Activated T-helper 2 cell treated with anti-CD3 and anti-CD28 coated beads, Interferon-gamma antibody, Interleukin-2, Interleukin-4, amounts not matched to agents 10 μg/mL and 5 μg/mL and 100 μg/mL, durations not matched to agents 14 hours and 24 hours and 36 hours (primary cell): ENCODE results near the gene GALNT11. TPM values are rescaled to one million over a fixed set of nuclear protein-coding genes. Genes with fewer than 3 reads are reported as not detected.
A peak's percentile ranks its signal among the peaks of the same experiment; 100 is the strongest.

ENCODE experiments used
- DNase-seq: peaks from one replicate; pipeline ENCODE4 v3.0.0; 2021; ENCODE audit warnings: low spot score
- H3K27ac Mint-ChIP-seq: one replicate; pipeline ENCODE4 v1.8.0; 2021; ENCODE audit warnings: mixed read lengths
- H3K27me3 Mint-ChIP-seq: one replicate; pipeline ENCODE4 v1.8.0; 2021; ENCODE audit warnings: low read depth, mixed read lengths
- H3K36me3 Mint-ChIP-seq: one replicate; pipeline ENCODE4 v1.8.0; 2021; ENCODE audit warnings: low read depth, mixed read lengths
- H3K4me1 Mint-ChIP-seq: one replicate; pipeline ENCODE4 v1.8.0; 2021; ENCODE audit warnings: low read depth, mixed read lengths
- H3K4me3 Mint-ChIP-seq: one replicate; pipeline ENCODE4 v1.8.0; 2021; ENCODE audit warnings: low read depth, mild to moderate bottlenecking, moderate library complexity, mixed read lengths
- H3K9me3 Mint-ChIP-seq: one replicate; pipeline ENCODE4 v1.8.0; 2021; ENCODE audit warnings: mixed read lengths
- intact Hi-C: fragments of 100-400 bp; cut with micrococcal nuclease; formaldehyde crosslinking; loops from one replicate; pipeline ENCODE4 v1.15.1; 2023
- total RNA-seq: library from RNA; stranded (reverse); gene quantifications from 2 replicates; pipeline ENCODE4 v1.2.3, GENCODE V29; 2022

The GALNT11 gene
- total RNA-seq, 1 donor from 2014 or later = 22.8 TPM

DNA sequence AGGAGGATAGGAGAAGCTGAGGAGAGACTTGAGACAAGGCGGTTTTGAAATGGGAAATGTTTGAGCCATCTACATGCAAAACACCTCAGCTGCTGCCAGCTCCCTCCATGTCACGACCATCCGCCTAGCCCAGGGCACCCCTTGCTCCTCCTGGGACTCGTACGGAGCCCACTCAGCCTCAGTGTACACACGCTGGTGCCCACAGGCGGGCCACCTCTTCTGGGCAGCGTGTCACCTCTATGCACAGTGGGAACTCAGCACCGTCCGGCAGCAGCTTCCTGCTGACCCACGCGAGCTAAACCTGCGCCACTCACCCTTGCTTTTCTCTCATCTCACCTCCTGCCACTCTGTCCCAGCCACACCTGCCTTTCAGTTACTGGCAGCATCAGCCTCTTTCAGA lies 108.3 kb downstream of the GALNT11 start:
- no peak overlapping the region for H3K27ac Mint-ChIP-seq
- no peaks in the 10 kb centered on the region for H3K27me3 Mint-ChIP-seq
- intact Hi-C loops = no loop called here
- H3K4me3 Mint-ChIP-seq = no peak overlapping the region
- no peaks in the 10 kb centered on the region for H3K9me3 Mint-ChIP-seq
- H3K36me3 Mint-ChIP-seq = peaks cover 26% of the 10 kb centered on the region
- DNase-seq = no peak
- no peaks in the 10 kb centered on the region for H3K4me1 Mint-ChIP-seq

DNA sequence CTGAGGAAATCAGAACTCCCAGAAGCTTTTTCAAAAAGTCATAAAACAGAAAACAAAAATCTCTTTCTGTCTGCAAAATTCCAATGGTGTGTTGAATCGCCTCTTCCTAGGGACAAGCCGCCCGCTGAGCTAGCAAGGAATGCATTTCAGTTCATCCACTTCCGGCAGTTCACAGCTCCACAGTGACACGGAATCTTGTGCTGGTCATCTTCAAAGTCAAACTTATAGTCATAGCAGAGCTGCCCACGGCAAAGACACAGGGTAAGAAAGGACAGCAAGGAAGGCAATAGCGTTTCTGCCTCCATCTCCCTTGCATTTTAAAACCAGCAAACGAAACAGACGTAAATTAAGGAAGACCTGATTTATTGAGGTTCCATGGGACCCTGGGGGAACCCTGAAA lies 111.2 kb downstream of the GALNT11 start:
- no peaks in the 10 kb centered on the region for H3K4me1 Mint-ChIP-seq
- DNase-seq = no peak
- no peak overlapping the region for H3K27ac Mint-ChIP-seq
- H3K27me3 Mint-ChIP-seq = no peaks in the 10 kb centered on the region
- intact Hi-C loops = no loop called here
- no peaks in the 10 kb centered on the region for H3K9me3 Mint-ChIP-seq
- H3K36me3 Mint-ChIP-seq = peaks cover 47% of the 10 kb centered on the region
- no peak overlapping the region for H3K4me3 Mint-ChIP-seq

DNA sequence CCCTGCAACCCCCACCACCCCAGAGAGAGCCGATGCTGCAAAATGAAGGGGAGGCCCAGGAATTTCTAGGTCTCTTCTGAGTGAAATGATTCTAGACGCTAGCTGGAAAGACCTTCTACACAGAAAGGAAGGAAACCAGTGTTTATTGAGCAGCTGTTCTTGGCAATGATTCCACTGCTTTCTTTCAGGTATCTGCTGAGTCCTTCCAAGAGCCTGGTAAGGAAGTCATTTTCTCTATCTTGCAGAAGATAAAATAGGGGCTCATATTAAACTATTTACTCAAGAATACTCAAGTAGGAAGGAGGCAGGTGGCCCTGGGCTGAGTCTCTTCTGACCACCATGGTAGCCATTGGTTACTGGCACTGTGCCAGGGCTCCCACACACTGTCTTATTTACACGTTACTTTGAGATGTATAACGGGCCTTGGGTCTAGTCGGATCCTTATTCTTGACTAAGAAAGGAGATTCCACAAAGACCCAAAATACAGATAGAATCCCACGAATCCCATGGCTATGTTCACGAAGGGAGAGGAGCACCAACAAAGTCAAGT lies 112.1 kb downstream of the GALNT11 start:
- Mint-ChIP-seq H3K4me1 (peaks cover 4% of the 10 kb centered on the region), H3K36me3 (peaks cover 49% of the 10 kb centered on the region), H3K27ac (no peak overlapping the region), H3K4me3 (no peak overlapping the region), H3K9me3 (no peaks in the 10 kb centered on the region), H3K27me3 (no peaks in the 10 kb centered on the region)
- DNase-seq = no peak
- intact Hi-C loops = no loop called here

DNA sequence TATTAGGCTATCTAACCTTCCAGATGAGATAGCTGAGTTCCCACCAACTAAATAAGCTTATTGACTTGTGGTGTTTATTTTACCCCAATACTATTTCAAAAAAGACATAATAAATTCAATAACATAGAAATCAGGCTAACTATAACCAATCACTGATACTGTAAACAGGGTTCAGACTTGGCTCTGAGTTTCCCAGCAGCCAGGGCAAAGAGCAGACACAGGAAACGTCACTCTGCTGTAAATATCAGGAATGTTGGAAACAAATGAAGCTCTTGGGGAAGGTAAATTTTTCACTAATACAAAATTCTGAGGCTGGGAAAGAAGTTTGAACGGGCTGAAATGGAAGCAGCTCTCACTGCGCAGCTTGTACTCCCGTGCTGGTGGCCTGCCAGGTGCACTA lies 114.6 kb downstream of the GALNT11 start:
- no peak for DNase-seq
- intact Hi-C loops = loop anchor here (10.0 kb wide), 3 partner anchors 115 to 295 kb away; partner anchors contain the start of genes GALNT11 and KMT2C
- Mint-ChIP-seq H3K27me3 (no peaks in the 10 kb centered on the region), H3K9me3 (no peaks in the 10 kb centered on the region), H3K4me3 (no peak overlapping the region), H3K36me3 (peaks cover 63% of the 10 kb centered on the region), H3K27ac (no peak overlapping the region), H3K4me1 (peaks cover 29% of the 10 kb centered on the region)

DNA sequence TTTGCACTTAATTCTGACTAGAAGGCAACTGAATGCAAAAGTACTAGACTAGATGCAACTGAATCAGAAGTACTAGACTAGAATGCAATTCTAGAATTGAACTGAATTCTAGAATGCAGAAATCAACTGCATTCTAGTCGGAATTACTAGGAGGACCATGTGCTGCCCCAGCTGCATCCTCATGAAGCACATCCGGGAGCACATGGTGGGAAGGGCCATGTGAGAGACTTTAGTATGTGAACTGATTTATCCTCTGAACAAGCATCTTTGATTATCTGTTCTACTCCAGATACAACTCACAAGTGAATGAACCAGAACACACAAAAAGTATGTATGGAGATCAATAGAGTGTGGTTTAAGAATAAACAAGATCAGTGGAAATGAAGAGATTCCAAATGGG lies 115.1 kb downstream of the GALNT11 start:
- Mint-ChIP-seq H3K4me3 (no peak overlapping the region), H3K9me3 (no peaks in the 10 kb centered on the region), H3K4me1 (peaks cover 34% of the 10 kb centered on the region), H3K36me3 (peaks cover 68% of the 10 kb centered on the region), H3K27ac (no peak overlapping the region), H3K27me3 (no peaks in the 10 kb centered on the region)
- intact Hi-C loops = loop anchor here (10.0 kb wide), 3 partner anchors 116 to 294 kb away; partner anchors contain the start of genes GALNT11 and KMT2C
- DNase-seq = no peak

DNA sequence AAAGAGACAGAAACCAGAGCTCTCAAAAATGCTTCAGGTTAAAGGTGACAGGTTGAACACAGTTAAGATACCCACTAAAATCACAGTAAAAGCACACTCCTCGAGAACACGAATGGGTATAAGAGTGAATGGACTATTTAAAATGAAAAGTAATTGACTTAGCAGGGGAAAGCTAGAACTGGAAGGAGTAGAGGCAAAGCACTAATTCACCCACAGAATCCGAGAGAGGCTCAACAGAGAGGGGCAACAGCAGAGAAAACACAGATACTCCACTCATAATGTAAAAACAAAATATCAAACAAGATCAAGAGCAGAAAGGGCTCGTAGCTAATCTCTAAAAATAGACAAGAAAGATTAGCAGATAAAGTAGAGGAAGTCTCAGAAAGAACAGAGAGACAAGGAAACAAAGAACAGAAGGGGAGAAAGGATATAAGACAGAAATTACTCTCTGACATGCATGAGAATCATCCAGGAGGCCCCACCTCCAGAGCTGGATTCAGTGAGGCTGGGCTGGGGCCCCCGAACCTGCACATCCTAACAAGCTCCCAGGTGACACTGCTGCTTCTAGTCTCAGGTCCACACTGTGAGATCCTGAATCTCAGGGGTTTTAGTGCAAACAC lies 117.6 kb downstream of the GALNT11 start:
- Mint-ChIP-seq H3K27me3 (no peaks in the 10 kb centered on the region), H3K36me3 (peaks cover 77% of the 10 kb centered on the region), H3K4me3 (peak overlapping the region; percentile 36), H3K4me1 (peaks cover 43% of the 10 kb centered on the region), H3K27ac (peak overlapping the region; percentile 80), H3K9me3 (no peaks in the 10 kb centered on the region)
- no peak for DNase-seq
- intact Hi-C loops = loop anchor here (10.0 kb wide), 3 partner anchors 118 to 292 kb away; partner anchors contain the start of genes GALNT11 and KMT2C

DNA sequence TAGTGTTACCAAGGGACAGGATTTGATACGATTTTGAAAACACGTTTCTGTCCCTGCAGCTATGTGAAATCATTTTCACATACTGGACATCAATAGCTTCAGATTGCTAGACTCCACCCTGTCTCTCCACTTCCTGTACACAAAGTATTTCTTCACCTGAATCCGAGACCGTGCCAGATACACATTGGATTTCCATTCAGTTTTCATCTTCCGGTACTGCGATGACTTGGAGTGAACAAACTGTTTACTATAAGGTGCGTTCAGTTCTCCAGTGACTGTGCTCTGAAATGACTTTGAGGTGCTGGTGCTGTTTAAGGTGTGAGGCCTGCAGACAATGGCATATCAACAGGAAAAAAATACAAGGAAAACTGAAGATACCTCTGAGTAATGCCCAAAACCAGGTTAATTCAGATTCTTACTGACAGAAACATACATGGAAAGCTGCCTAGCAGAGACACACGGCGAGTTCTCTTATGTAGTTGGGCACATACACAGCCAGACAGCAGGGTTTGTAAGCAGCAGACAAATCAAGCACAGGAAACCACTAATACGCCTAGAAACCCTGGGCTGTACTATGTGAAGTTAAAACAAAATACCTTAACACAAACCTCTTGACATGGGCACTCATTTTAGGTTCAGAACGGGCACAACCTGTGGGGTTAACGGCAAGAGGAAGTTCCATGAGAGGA lies 119.2 kb downstream of the GALNT11 start:
- Mint-ChIP-seq H3K36me3 (peaks cover 78% of the 10 kb centered on the region), H3K9me3 (no peaks in the 10 kb centered on the region), H3K27ac (peak overlapping the region; percentile 89), H3K4me1 (peaks cover 43% of the 10 kb centered on the region), H3K27me3 (no peaks in the 10 kb centered on the region), H3K4me3 (peak overlapping the region; percentile 14)
- intact Hi-C loops = loop anchor here (10.0 kb wide), 3 partner anchors 120 to 290 kb away; partner anchors contain the start of genes GALNT11 and KMT2C
- DNase-seq = no peak

DNA sequence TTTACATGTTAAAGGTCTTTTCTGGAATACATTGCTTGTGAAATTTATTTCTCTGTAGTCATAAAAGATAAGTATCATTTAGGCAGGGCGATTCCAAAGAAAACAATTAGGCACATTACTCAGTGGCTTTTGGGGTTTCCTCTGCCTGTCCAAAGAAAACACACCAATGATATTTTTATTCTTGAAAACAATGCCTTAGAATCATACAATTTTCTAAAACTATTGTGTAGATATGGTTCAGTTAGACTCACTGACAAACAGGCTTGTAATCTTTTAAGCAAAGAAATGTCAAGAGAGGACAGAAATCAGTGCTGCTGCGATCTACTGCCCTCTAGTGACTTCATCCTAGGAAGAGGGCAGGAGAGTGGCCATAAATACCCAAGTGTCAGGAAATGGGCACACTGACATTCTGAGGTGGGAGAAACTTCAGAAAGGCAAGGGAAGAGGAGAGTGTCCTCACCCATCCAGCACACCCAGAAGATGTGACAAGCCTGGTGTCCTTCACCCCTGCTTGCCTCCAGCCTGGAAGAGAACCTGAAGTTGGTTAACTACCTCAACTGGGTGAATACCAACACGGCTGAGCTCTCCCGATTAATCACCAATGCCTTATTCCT lies 120.5 kb downstream of the GALNT11 start:
- no peaks in the 10 kb centered on the region for H3K9me3 Mint-ChIP-seq
- peaks cover 74% of the 10 kb centered on the region for H3K36me3 Mint-ChIP-seq
- no peaks in the 10 kb centered on the region for H3K27me3 Mint-ChIP-seq
- intact Hi-C loops = loop anchor here (10.0 kb wide), 3 partner anchors 121 to 289 kb away; partner anchors contain the start of genes GALNT11 and KMT2C
- peak overlapping the region; percentile 89 for H3K27ac Mint-ChIP-seq
- peak overlapping the region; percentile 17 for H3K4me3 Mint-ChIP-seq
- H3K4me1 Mint-ChIP-seq = peaks cover 43% of the 10 kb centered on the region
- no peak for DNase-seq

DNA sequence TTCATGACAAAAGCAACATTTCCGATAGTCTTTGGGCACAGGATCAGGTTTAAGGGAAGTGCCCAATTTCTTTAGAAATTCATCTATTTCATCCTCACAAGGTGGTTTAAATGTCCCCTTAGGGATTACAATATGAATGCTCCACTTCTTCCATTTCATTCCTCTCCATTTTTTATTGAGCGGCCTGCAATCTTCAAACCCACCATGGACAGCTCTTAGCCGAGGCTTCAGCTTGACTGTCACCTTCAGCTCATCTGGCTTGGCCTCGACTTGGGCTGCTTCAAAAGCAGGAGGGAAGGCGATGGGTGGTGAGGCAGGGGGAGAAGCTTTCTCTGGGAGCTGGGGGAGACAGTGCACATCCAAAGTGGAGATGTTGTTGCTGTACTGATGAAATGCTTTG lies 123.2 kb downstream of the GALNT11 start:
- H3K4me1 Mint-ChIP-seq = peaks cover 28% of the 10 kb centered on the region
- DNase-seq = no peak
- intact Hi-C loops = loop anchor here (10.0 kb wide), 3 partner anchors 124 to 286 kb away; partner anchors contain the start of genes GALNT11 and KMT2C
- no peak overlapping the region for H3K27ac Mint-ChIP-seq
- H3K9me3 Mint-ChIP-seq = no peaks in the 10 kb centered on the region
- H3K36me3 Mint-ChIP-seq = peaks cover 70% of the 10 kb centered on the region
- H3K27me3 Mint-ChIP-seq = no peaks in the 10 kb centered on the region
- no peak overlapping the region for H3K4me3 Mint-ChIP-seq

DNA sequence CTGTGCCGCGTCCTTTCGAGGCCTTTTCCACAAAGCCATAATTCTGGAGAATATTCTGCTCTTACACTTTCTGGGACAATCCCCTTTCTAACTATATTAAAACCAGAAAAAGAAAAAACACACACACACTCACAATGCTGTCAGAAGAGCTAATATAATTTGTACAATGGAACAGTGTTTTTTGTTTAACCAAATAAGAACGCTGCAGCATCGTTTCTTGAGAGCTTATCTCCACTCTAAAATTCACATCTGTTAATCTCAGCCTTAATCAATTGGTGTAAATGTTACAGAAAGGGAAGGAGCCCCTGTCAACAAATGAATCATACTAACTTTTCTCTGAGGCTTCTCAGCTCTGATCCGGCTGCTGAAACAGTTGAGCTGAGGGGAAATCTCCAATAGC lies 123.9 kb downstream of the GALNT11 start:
- peaks cover 70% of the 10 kb centered on the region for H3K36me3 Mint-ChIP-seq
- H3K27me3 Mint-ChIP-seq = no peaks in the 10 kb centered on the region
- H3K27ac Mint-ChIP-seq = peak overlapping the region; percentile 11
- no peaks in the 10 kb centered on the region for H3K9me3 Mint-ChIP-seq
- no peak overlapping the region for H3K4me3 Mint-ChIP-seq
- intact Hi-C loops = loop anchor here (10.0 kb wide), 3 partner anchors 125 to 285 kb away; partner anchors contain the start of genes GALNT11 and KMT2C
- H3K4me1 Mint-ChIP-seq = peaks cover 22% of the 10 kb centered on the region
- DNase-seq = no peak

DNA sequence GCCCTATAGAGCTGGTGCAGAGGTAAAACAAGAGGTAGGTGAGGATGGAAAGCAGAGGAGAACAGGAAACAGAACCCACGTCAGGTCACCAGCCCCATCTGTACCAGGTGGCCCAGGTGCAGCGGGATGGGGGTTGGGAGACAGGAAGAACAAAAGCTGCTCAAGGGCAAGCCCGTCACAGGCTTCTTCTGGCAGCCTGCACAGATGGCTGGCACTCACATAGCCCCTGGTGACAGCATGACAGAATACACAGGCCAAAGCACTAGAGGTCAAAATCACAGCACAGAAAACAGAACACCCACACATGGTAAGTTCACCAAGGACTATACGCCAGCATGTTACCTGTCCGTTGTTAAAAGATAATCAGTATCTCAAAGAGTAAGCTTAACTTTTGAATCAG lies 126.8 kb downstream of the GALNT11 start:
- Mint-ChIP-seq H3K4me3 (no peak overlapping the region), H3K4me1 (no peaks in the 10 kb centered on the region), H3K36me3 (peaks cover 71% of the 10 kb centered on the region), H3K9me3 (no peaks in the 10 kb centered on the region), H3K27ac (no peak overlapping the region), H3K27me3 (no peaks in the 10 kb centered on the region)
- DNase-seq = no peak
- intact Hi-C loops = no loop called here

DNA sequence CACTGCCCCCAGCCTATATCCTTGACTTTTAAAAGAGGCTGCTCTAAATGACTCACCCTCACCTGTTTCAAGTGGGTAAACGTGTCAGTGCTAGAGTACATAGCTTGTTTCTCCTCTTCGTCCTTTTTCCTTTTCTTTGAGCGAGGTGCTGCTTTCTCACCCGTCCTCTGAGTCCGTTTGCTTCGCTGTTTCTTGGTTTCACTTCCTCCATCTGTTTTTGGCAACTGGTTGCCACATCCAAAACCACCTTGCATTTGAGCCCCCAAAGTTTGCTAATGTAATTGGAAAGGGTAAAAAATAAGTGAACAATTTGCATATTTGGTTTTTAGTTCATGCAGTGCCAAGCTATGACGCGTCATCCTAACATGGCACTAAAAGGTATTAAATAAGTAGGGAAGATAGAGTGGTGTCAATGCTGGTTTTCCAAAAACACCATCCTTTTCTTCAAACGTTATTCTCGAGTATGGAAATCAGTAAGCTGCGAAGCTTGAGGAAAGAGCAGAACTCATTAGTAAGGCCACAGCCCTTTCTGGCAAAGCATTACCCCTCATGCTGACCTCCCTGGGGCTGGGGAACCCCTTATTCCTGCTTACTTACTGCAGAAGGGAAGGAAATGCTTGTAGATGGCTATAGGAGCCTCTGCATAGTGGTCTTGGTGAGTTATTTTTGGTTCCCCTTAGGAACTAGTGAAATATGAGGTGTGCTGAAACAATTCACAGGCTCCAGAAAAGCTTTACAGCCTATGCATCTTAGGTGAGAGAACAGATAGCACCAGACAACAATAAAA lies 133.5 kb downstream of the GALNT11 start:
- no peaks in the 10 kb centered on the region for H3K27me3 Mint-ChIP-seq
- peaks cover 7% of the 10 kb centered on the region for H3K4me1 Mint-ChIP-seq
- intact Hi-C loops = no loop called here
- no peak overlapping the region for H3K4me3 Mint-ChIP-seq
- no peak for DNase-seq
- no peaks in the 10 kb centered on the region for H3K9me3 Mint-ChIP-seq
- peak overlapping the region; percentile 31 for H3K27ac Mint-ChIP-seq
- H3K36me3 Mint-ChIP-seq = peaks cover 72% of the 10 kb centered on the region
